Fibroblast of lung (primary cell): ENCODE data around the gene ZNF503.

Source experiments
- CTCF ChIP-seq, 2 donors: IDR thresholded peaks in 1 of 2; conservative IDR thresholded peaks in 1 of 2; 1 replicate in 1 of 2; 2 replicates in 1 of 2; pipeline ENCODE4 v1.5.1; 2011 to 2012; ENCODE audit warnings: low read length in 2 of 2, control low read depth in 1 of 2, inconsistent platforms in 1 of 2, low read depth in 1 of 2, mild to moderate bottlenecking in 1 of 2
- EZH2 ChIP-seq: IDR thresholded peaks from 2 replicates; pipeline ENCODE4 v1.5.1; 2012; ENCODE audit warnings: low read length, control low read depth, mild to moderate bottlenecking; ENCODE audit errors: missing control alignments

DNA sequence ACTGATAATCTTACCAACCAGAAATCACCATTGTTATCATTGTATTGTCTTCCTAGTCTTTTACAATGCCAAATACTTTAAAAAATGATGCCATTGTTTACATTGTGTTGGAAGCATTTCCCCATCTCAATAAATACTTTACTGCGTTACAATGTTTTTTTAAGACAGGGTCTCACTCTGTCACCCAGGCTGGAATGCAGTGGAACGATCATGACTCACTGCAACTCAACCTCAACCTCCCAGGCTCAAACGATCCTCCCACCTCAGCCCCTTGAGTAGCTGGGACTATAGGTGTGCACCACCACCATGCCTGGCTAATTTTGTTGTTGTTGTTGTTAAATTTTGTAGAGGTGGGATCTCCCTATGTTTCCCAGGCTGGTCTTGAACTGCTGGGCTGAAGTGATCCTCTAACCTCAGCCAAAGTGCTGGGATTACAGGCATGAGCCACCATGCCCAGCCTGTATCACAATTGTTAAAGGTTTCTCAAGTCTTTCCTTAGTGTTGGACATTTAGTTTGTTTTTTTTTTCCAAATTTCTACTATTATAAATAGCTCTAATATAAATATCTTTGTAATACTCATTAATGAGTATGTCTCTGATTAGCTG, 43.3 kb upstream of the ZNF503 start:
- TF ChIP-seq CTCF (conservative IDR thresholded peaks at IDR 0.05 in 1 of 2, IDR thresholded peaks at IDR 0.05 in 1 of 2; ENCODE audit: low read depth in 1 of 2, low read length in 2 of 2) (no peak), EZH2 (no peak)
